Renal cortex interstitium (tissue), 11 donors: Measurements from ENCODE around the gene PPIE. TPM values are rescaled to one million over a fixed set of nuclear protein-coding genes. Genes with fewer than 3 reads are reported as not detected.
"Not testable (repeated sequence)": the region's sequence is repeated elsewhere in the genome, so short reads cannot be mapped to it uniquely, and the experiment has no call there.

Experiments used
- DNase-seq, 11 donors: peaks; one replicate each; pipeline ENCODE4 v3.0.0-alpha.2; 2013; ENCODE audit warnings: low read depth in 9 of 11, low spot score in 4 of 11; ENCODE audit errors: extremely low read depth in 1 of 11
- polyA plus RNA-seq, 3 donors: library from polyadenylated mRNA; unstranded; fragments of 120-200 nt; gene quantifications; one replicate each; pipeline ENCODE4 v1.2.1, GENCODE V29; 2013; ENCODE audit not compliant: insufficient read length in 3 of 3

Gene PPIE
- polyA plus RNA-seq, 3 donors = 70.4 to 73.6 (median 73.4) TPM

- not testable (repeated sequence) for DNase-seq
Observed at GRCh38 chr1:39766466-39766865, 27.8 kb downstream of the PPIE start.

GRCh38 chr1:39769502-39769901 is 30.8 kb downstream of the PPIE start:
- DNase-seq = not testable (repeated sequence)

GRCh38 chr1:39770100-39771021 is 31.7 kb downstream of the PPIE start:
- DNase-seq = not testable (repeated sequence)

- DNase-seq = not testable (repeated sequence)
Observed at GRCh38 chr1:39771022-39771532, 32.4 kb downstream of the PPIE start, which contains the start of gene OXCT2. OXCT2 (minus strand) TSS chr1:39771348; CDS start chr1:39771255, 93 bp downstream.

- not testable (repeated sequence) for DNase-seq
Observed at GRCh38 chr1:39773369-39773979, 34.8 kb downstream of the PPIE start.

- DNase-seq = not testable (repeated sequence)
Observed at GRCh38 chr1:39775141-39775540, 36.5 kb downstream of the PPIE start.

GRCh38 chr1:39775676-39776399 is 37.2 kb downstream of the PPIE start:
- DNase-seq = not testable (repeated sequence)

GRCh38 chr1:39776400-39776713 is 37.7 kb downstream of the PPIE start:
- no peak for DNase-seq

GRCh38 chr1:39776886-39777285 is 38.2 kb downstream of the PPIE start:
- no peak for DNase-seq

GRCh38 chr1:39777306-39777705 is 38.6 kb downstream of the PPIE start:
- no peak for DNase-seq

GRCh38 chr1:39777896-39778295 is 39.2 kb downstream of the PPIE start:
- not testable (repeated sequence) for DNase-seq

- not testable (repeated sequence) for DNase-seq
Observed at GRCh38 chr1:39778463-39779099, 39.9 kb downstream of the PPIE start.

- no peak for DNase-seq
Observed at GRCh38 chr1:39779137-39779536, 40.5 kb downstream of the PPIE start.

GRCh38 chr1:39779821-39780220 is 41.1 kb downstream of the PPIE start:
- no peak for DNase-seq

GRCh38 chr1:39781349-39781715 is 42.6 kb downstream of the PPIE start:
- no peak for DNase-seq

- DNase-seq = no peak
Observed at GRCh38 chr1:39782103-39782502, 43.4 kb downstream of the PPIE start.

- not testable (repeated sequence) for DNase-seq
Observed at GRCh38 chr1:39782685-39783084, 44.0 kb downstream of the PPIE start.

- not testable (repeated sequence) for DNase-seq
Observed at GRCh38 chr1:39786303-39787107, 47.8 kb downstream of the PPIE start.

GRCh38 chr1:39787108-39787375 is 48.4 kb downstream of the PPIE start:
- not testable (repeated sequence) for DNase-seq
